ENCODE measurements around the gene ZC3H12D.
"Not testable (repeated sequence)": the region's sequence is repeated elsewhere in the genome, so short reads cannot be mapped to it uniquely, and the experiment has no call there.

ZC3H12D gene

DNA sequence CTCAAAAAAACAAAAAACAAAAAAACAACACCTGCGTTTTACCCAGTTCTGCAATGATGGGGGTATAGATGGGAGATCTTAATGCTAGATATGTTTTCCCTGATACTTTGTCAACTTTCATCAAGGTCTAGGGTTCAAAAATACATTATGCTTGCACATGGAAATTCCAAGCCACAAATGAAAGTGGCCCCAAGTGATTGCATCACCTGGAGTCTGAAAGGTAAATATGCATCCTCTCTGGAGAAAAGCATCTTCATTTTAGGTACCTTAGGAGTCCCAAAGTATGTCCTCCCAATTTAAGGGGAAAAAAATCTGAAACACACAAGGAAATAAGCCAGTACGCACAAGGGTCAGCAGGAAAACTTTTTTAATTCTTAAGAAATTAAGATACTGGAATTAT is 12.6 kb upstream of the ZC3H12D start:
- H3K4me2 ChIP-seq (ENCODE audit: low read depth, low read length), result no peak overlapping the region
- no peak overlapping the region for H2AFZ ChIP-seq (ENCODE audit: low read length)
- no peaks in the 10 kb centered on the region for H3F3A ChIP-seq (ENCODE audit: insufficient read depth, low read length)
- H3K36me3 ChIP-seq (replicated peaks; ENCODE audit: insufficient read depth, low read length), result no peaks in the 10 kb centered on the region
- H3K27me3 ChIP-seq (replicated peaks; ENCODE audit: insufficient read depth, low read length), result no peaks in the 10 kb centered on the region
- H3K4me1 ChIP-seq (ENCODE audit: low read length), result no peaks in the 10 kb centered on the region
- no peak for DNase-seq
- H3K27ac ChIP-seq (ENCODE audit: low read length), result no peak overlapping the region
- H4K20me1 ChIP-seq (ENCODE audit: insufficient read depth, low read length), result no peaks in the 10 kb centered on the region
- no peak overlapping the region for H3K9ac ChIP-seq (ENCODE audit: low read length)
- no peak overlapping the region for H3K4me3 ChIP-seq (ENCODE audit: low read length)
- TF ChIP-seq EZH2phosphoT487 (IDR thresholded peaks at IDR 0.05; ENCODE audit: low read length) (no peak), EZH2 (optimal IDR thresholded peaks at IDR 0.05; ENCODE audit: low read depth, low read length) (no peak)
- TF ChIP-seq, protein P1, sequence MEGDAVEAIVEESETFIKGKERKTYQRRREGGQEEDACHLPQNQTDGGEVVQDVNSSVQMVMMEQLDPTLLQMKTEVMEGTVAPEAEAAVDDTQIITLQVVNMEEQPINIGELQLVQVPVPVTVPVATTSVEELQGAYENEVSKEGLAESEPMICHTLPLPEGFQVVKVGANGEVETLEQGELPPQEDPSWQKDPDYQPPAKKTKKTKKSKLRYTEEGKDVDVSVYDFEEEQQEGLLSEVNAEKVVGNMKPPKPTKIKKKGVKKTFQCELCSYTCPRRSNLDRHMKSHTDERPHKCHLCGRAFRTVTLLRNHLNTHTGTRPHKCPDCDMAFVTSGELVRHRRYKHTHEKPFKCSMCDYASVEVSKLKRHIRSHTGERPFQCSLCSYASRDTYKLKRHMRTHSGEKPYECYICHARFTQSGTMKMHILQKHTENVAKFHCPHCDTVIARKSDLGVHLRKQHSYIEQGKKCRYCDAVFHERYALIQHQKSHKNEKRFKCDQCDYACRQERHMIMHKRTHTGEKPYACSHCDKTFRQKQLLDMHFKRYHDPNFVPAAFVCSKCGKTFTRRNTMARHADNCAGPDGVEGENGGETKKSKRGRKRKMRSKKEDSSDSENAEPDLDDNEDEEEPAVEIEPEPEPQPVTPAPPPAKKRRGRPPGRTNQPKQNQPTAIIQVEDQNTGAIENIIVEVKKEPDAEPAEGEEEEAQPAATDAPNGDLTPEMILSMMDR (IDR thresholded peaks at IDR 0.05; ENCODE audit: low read length), result no peak
- H3K79me2 ChIP-seq (ENCODE audit: low read length), result no peaks in the 10 kb centered on the region
- no peaks in the 10 kb centered on the region for H3K9me3 ChIP-seq (replicated peaks; ENCODE audit: insufficient read depth, low read length)
- no peaks in the 10 kb centered on the region for H3K9me2 ChIP-seq (replicated peaks; ENCODE audit: insufficient read depth, low read length)

- not testable (repeated sequence) for H3K4me1 ChIP-seq (ENCODE audit: low read length); H3K79me2 ChIP-seq (ENCODE audit: low read length); H3F3A ChIP-seq (ENCODE audit: insufficient read depth, low read length); DNase-seq; H3K4me3 ChIP-seq (ENCODE audit: low read length); H3K4me2 ChIP-seq (ENCODE audit: low read depth, low read length); H3K27me3 ChIP-seq (replicated peaks; ENCODE audit: insufficient read depth, low read length); H3K9me2 ChIP-seq (replicated peaks; ENCODE audit: insufficient read depth, low read length); H3K9ac ChIP-seq (ENCODE audit: low read length); H3K27ac ChIP-seq (ENCODE audit: low read length); H3K36me3 ChIP-seq (replicated peaks; ENCODE audit: insufficient read depth, low read length); H4K20me1 ChIP-seq (ENCODE audit: insufficient read depth, low read length); H3K9me3 ChIP-seq (replicated peaks; ENCODE audit: insufficient read depth, low read length); H2AFZ ChIP-seq (ENCODE audit: low read length)
Measured at GRCh38 chr6:149496597-149496996, 11.8 kb upstream of the ZC3H12D start.

GRCh38 chr6:149495349-149496016 is 10.7 kb upstream of the ZC3H12D start:
- H3K27ac ChIP-seq (ENCODE audit: low read length); H3K4me1 ChIP-seq (ENCODE audit: low read length); H3K36me3 ChIP-seq (replicated peaks; ENCODE audit: insufficient read depth, low read length); H3F3A ChIP-seq (ENCODE audit: insufficient read depth, low read length); H3K4me3 ChIP-seq (ENCODE audit: low read length); DNase-seq; H2AFZ ChIP-seq (ENCODE audit: low read length); H3K9me3 ChIP-seq (replicated peaks; ENCODE audit: insufficient read depth, low read length); H4K20me1 ChIP-seq (ENCODE audit: insufficient read depth, low read length); H3K4me2 ChIP-seq (ENCODE audit: low read depth, low read length); H3K79me2 ChIP-seq (ENCODE audit: low read length); H3K27me3 ChIP-seq (replicated peaks; ENCODE audit: insufficient read depth, low read length); H3K9ac ChIP-seq (ENCODE audit: low read length); H3K9me2 ChIP-seq (replicated peaks; ENCODE audit: insufficient read depth, low read length): not testable (repeated sequence)

DNA sequence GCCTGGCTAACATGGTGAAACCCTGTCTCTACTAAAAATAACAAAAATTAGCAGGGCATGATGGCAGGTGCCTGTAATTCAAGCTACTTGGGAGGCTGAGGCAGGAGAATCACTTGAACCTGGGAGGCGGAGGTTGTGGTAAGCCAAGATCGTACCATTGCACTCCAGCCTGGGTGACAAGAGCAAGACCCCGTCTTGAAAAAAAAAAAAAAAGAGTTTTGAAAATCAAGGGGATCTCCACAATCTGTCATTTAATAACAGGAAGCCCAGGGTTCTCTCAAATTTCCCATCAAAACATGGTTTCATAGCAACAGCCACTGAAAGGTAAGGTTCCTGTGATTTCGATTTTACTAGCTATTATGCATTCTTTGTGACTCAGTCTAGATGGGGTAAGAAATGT is 10.0 kb upstream of the ZC3H12D start:
- H4K20me1 ChIP-seq (ENCODE audit: insufficient read depth, low read length); H3K79me2 ChIP-seq (ENCODE audit: low read length); H3K9me3 ChIP-seq (replicated peaks; ENCODE audit: insufficient read depth, low read length); DNase-seq; H3K4me2 ChIP-seq (ENCODE audit: low read depth, low read length); H3K27me3 ChIP-seq (replicated peaks; ENCODE audit: insufficient read depth, low read length); H2AFZ ChIP-seq (ENCODE audit: low read length); H3F3A ChIP-seq (ENCODE audit: insufficient read depth, low read length); H3K27ac ChIP-seq (ENCODE audit: low read length); H3K9ac ChIP-seq (ENCODE audit: low read length); H3K4me1 ChIP-seq (ENCODE audit: low read length); H3K9me2 ChIP-seq (replicated peaks; ENCODE audit: insufficient read depth, low read length); H3K4me3 ChIP-seq (ENCODE audit: low read length); H3K36me3 ChIP-seq (replicated peaks; ENCODE audit: insufficient read depth, low read length): not testable (repeated sequence)

GRCh38 chr6:149493761-149494320 is 9.0 kb upstream of the ZC3H12D start:
- no peaks in the 10 kb centered on the region for H3F3A ChIP-seq (ENCODE audit: insufficient read depth, low read length)
- H3K4me1 ChIP-seq (ENCODE audit: low read length), result no peaks in the 10 kb centered on the region
- H3K27me3 ChIP-seq (replicated peaks; ENCODE audit: insufficient read depth, low read length), result no peaks in the 10 kb centered on the region
- no peak overlapping the region for H3K27ac ChIP-seq (ENCODE audit: low read length)
- no peaks in the 10 kb centered on the region for H3K36me3 ChIP-seq (replicated peaks; ENCODE audit: insufficient read depth, low read length)
- no peaks in the 10 kb centered on the region for H4K20me1 ChIP-seq (ENCODE audit: insufficient read depth, low read length)
- no peaks in the 10 kb centered on the region for H3K9me3 ChIP-seq (replicated peaks; ENCODE audit: insufficient read depth, low read length)
- H3K9me2 ChIP-seq (replicated peaks; ENCODE audit: insufficient read depth, low read length), result no peaks in the 10 kb centered on the region
- H3K4me2 ChIP-seq (ENCODE audit: low read depth, low read length), result no peak overlapping the region
- no peak overlapping the region for H2AFZ ChIP-seq (ENCODE audit: low read length)
- no peak overlapping the region for H3K4me3 ChIP-seq (ENCODE audit: low read length)
- TF ChIP-seq, protein P1 (IDR thresholded peaks at IDR 0.05; ENCODE audit: low read length), result no peak
- TF ChIP-seq EZH2phosphoT487 (IDR thresholded peaks at IDR 0.05; ENCODE audit: low read length), result no peak
- TF ChIP-seq EZH2 (optimal IDR thresholded peaks at IDR 0.05; ENCODE audit: low read depth, low read length), result no peak
- H3K9ac ChIP-seq (ENCODE audit: low read length), result no peak overlapping the region
- no peaks in the 10 kb centered on the region for H3K79me2 ChIP-seq (ENCODE audit: low read length)
- no peak for DNase-seq

Measured in MM.1S (cell line).